B cell (primary cell): ENCODE measurements around the gene ITGB1.

Experiments
- EZH2 ChIP-seq: IDR thresholded peaks from 2 replicates; pipeline ENCODE4 v1.6.1; 2012; ENCODE audit warnings: borderline replicate concordance, low read depth, mild to moderate bottlenecking, moderate library complexity, low read length; ENCODE audit not compliant: insufficient read depth, poor library complexity, severe bottlenecking
- TF ChIP-seq, protein P1 (sequence below): fragments of 200-600 bp; IDR thresholded peaks from one replicate; pipeline ENCODE4 v1.8.0; 2022; ENCODE audit warnings: antibody characterized with exemption, mild to moderate bottlenecking

- TF ChIP-seq, protein P1, sequence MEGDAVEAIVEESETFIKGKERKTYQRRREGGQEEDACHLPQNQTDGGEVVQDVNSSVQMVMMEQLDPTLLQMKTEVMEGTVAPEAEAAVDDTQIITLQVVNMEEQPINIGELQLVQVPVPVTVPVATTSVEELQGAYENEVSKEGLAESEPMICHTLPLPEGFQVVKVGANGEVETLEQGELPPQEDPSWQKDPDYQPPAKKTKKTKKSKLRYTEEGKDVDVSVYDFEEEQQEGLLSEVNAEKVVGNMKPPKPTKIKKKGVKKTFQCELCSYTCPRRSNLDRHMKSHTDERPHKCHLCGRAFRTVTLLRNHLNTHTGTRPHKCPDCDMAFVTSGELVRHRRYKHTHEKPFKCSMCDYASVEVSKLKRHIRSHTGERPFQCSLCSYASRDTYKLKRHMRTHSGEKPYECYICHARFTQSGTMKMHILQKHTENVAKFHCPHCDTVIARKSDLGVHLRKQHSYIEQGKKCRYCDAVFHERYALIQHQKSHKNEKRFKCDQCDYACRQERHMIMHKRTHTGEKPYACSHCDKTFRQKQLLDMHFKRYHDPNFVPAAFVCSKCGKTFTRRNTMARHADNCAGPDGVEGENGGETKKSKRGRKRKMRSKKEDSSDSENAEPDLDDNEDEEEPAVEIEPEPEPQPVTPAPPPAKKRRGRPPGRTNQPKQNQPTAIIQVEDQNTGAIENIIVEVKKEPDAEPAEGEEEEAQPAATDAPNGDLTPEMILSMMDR = no peak
- no peak for TF ChIP-seq EZH2
These were observed 10.4 kb downstream of the ITGB1 start for GRCh38 chr10:32947586-32947985.
